HepG2 (cell line): Measurements from ENCODE around the gene MAN2A1. TPM values are rescaled to one million over a fixed set of nuclear protein-coding genes. Genes with fewer than 3 reads are reported as not detected.

ENCODE experiments used
- GLI4 ChIP-seq: sonication (generic); formaldehyde crosslinking; IDR thresholded peaks from 2 replicates; pipeline ENCODE4 v1.5.1; 2020; ENCODE audit warnings: missing genetic modification reagents, mild to moderate bottlenecking, moderate library complexity, borderline replicate concordance
- MLXIP ChIP-seq: sonication (generic); formaldehyde crosslinking; IDR thresholded peaks from 2 replicates; pipeline ENCODE4 v1.9.0; 2021; ENCODE audit warnings: missing genetic modification reagents, borderline replicate concordance
- MTA1 ChIP-seq: sonication (generic); formaldehyde crosslinking; IDR thresholded peaks from 2 replicates; pipeline ENCODE4 v1.4.0; 2020; ENCODE audit warnings: missing genetic modification reagents, mild to moderate bottlenecking, borderline replicate concordance
- MTF2 ChIP-seq: sonication (generic); formaldehyde crosslinking; IDR thresholded peaks from 2 replicates; pipeline ENCODE4 v1.5.0; 2020; ENCODE audit warnings: missing genetic modification reagents, borderline replicate concordance
- MXD3 ChIP-seq: IDR thresholded peaks from 2 replicates; pipeline ENCODE4 v1.6.1; 2016; ENCODE audit warnings: mild to moderate bottlenecking, missing biosample characterization, missing genetic modification reagents
- MXI1 ChIP-seq: IDR thresholded peaks from 3 replicates; pipeline ENCODE4 v1.6.1; 2012; ENCODE audit warnings: low read depth, low read length, inconsistent platforms, borderline replicate concordance
- PPARG ChIP-seq: conservative IDR thresholded peaks from 2 replicates; pipeline ENCODE4 v1.6.1; 2016; ENCODE audit warnings: missing biosample characterization, missing genetic modification reagents
- SATB2 ChIP-seq: sonication (generic); formaldehyde crosslinking; IDR thresholded peaks from 2 replicates; pipeline ENCODE4 v1.5.0; 2020; ENCODE audit warnings: missing genetic modification reagents
- SIN3A ChIP-seq: IDR thresholded peaks from 2 replicates; pipeline ENCODE4 v1.6.1; 2011; ENCODE audit warnings: low read depth, mild to moderate bottlenecking, control low read depth, low read length, borderline replicate concordance
- SMC3 ChIP-seq: IDR thresholded peaks from 2 replicates; pipeline ENCODE4 v1.6.1; 2011; ENCODE audit warnings: low read length, improper control_type of control experiment
- SOX6 ChIP-seq, 2 experiments: fragments of 450-650 bp in 1 of 2; sonication (generic) in 1 of 2; formaldehyde crosslinking in 1 of 2; IDR thresholded peaks; 2 replicates each; pipeline versions ENCODE4 v1.4.0 to v1.6.1; 2017 to 2020; ENCODE audit warnings: antibody characterized with exemption in 1 of 2, mild to moderate bottlenecking in 1 of 2, missing genetic modification reagents in 1 of 2
- SP4 ChIP-seq: sonication (generic); formaldehyde crosslinking; IDR thresholded peaks from 2 replicates; pipeline ENCODE4 v1.8.1; 2023; ENCODE audit warnings: mild to moderate bottlenecking, missing genetic modification reagents
- WIZ ChIP-seq: sonication (generic); formaldehyde crosslinking; IDR thresholded peaks from 2 replicates; pipeline ENCODE4 v1.5.1; 2020; ENCODE audit warnings: mild to moderate bottlenecking, missing genetic modification reagents
- ZNF331 ChIP-seq: sonication (generic); formaldehyde crosslinking; IDR thresholded peaks from 2 replicates; pipeline ENCODE4 v1.4.0; 2020; ENCODE audit warnings: missing genetic modification reagents
- ZNF589 ChIP-seq: sonication (generic); formaldehyde crosslinking; conservative IDR thresholded peaks from 2 replicates; pipeline ENCODE4 v1.8.0; 2022; ENCODE audit warnings: mild to moderate bottlenecking, moderate library complexity, missing genetic modification reagents
- ZNF670 ChIP-seq: sonication (generic); formaldehyde crosslinking; IDR thresholded peaks from 2 replicates; pipeline ENCODE4 v1.8.0; 2022; ENCODE audit warnings: mild to moderate bottlenecking, missing genetic modification reagents, borderline replicate concordance
- ZNF766 ChIP-seq: sonication (generic); formaldehyde crosslinking; IDR thresholded peaks from 2 replicates; pipeline ENCODE4 v1.5.0; 2020; ENCODE audit warnings: missing genetic modification reagents, borderline replicate concordance
- polyA plus RNA-seq, 8 experiments: library from polyadenylated mRNA; depleted of rRNA in 3 of 8; stranded (reverse) in 7 of 8; unstranded in 1 of 8; fragments of >200 nt; fragmentation: Illumina TruSeq in 4 of 8; extraction: Trizol in 4 of 8; gene quantifications; 2 replicates each; pipeline versions ENCODE4 v1.2.1 to v1.2.3, GENCODE V29; 2011 to 2016; ENCODE audit warnings: low read depth in 4 of 8, missing spikeins in 1 of 8, mixed read lengths in 1 of 8; ENCODE audit not compliant: insufficient read depth in 1 of 8
- total RNA-seq, 5 experiments: library from RNA; depleted of rRNA; stranded (reverse); fragments of >200 nt; fragmentation: Illumina TruSeq; extraction: Trizol; gene quantifications; 2 replicates each; pipeline ENCODE4 v1.2.3, GENCODE V29; 2016; ENCODE audit warnings: low read depth in 1 of 5
- TF ChIP-seq, protein P1 (sequence below): sonication (generic); formaldehyde crosslinking; IDR thresholded peaks from 2 replicates; pipeline ENCODE4 v1.4.0; 2020; ENCODE audit warnings: missing genetic modification reagents
- TF ChIP-seq, protein P2 (sequence below): sonication (generic); formaldehyde crosslinking; IDR thresholded peaks from 2 replicates; pipeline ENCODE4 v1.4.0; 2020; ENCODE audit warnings: missing genetic modification reagents, borderline replicate concordance

The MAN2A1 gene
- total and polyA plus RNA-seq, 2 of the 13 experiments (the other 11 are each of a cell fraction or from before 2014, with no cell fraction given) = 56.2 to 80.5 TPM

- TF ChIP-seq MXD3 (CRISPR knock-in tag) (peak; percentile 30), ZNF331 (0 out of 2 replicates have a peak, but pooled peaks have one; percentile 7), MLXIP (no peak), PPARG (CRISPR knock-in tag) (peak; percentile 36; the same call in 1 of the 2 replicates), ZNF766 (CRISPR knock-in tag) (peak; percentile 80), MXI1 (no peak; the same call in 2 of the 3 replicates), MTA1 (CRISPR knock-in tag) (no peak), WIZ (CRISPR knock-in tag) (no peak), SP4 (CRISPR knock-in tag) (peak; percentile 80), ZNF670 (CRISPR knock-in tag) (peak; percentile 80; the same call in 1 of the 2 replicates), MTF2 (no peak), SATB2 (CRISPR knock-in tag) (no peak), GLI4 (no peak), SMC3 (no peak), SIN3A (peak; percentile 83; the same call in 1 of the 2 replicates), ZNF589 (CRISPR knock-in tag) (peak; percentile 26; the same call in 1 of the 2 replicates), SOX6 (IDR thresholded peaks at IDR 0.05) (no peak), SOX6 (CRISPR knock-in tag; IDR thresholded peaks at IDR 0.05) (peak; percentile 42)
- TF ChIP-seq, protein P1, sequence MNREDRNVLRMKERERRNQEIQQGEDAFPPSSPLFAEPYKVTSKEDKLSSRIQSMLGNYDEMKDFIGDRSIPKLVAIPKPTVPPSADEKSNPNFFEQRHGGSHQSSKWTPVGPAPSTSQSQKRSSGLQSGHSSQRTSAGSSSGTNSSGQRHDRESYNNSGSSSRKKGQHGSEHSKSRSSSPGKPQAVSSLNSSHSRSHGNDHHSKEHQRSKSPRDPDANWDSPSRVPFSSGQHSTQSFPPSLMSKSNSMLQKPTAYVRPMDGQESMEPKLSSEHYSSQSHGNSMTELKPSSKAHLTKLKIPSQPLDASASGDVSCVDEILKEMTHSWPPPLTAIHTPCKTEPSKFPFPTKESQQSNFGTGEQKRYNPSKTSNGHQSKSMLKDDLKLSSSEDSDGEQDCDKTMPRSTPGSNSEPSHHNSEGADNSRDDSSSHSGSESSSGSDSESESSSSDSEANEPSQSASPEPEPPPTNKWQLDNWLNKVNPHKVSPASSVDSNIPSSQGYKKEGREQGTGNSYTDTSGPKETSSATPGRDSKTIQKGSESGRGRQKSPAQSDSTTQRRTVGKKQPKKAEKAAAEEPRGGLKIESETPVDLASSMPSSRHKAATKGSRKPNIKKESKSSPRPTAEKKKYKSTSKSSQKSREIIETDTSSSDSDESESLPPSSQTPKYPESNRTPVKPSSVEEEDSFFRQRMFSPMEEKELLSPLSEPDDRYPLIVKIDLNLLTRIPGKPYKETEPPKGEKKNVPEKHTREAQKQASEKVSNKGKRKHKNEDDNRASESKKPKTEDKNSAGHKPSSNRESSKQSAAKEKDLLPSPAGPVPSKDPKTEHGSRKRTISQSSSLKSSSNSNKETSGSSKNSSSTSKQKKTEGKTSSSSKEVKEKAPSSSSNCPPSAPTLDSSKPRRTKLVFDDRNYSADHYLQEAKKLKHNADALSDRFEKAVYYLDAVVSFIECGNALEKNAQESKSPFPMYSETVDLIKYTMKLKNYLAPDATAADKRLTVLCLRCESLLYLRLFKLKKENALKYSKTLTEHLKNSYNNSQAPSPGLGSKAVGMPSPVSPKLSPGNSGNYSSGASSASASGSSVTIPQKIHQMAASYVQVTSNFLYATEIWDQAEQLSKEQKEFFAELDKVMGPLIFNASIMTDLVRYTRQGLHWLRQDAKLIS (CRISPR knock-in tag) = no peak
- TF ChIP-seq, protein P2, sequence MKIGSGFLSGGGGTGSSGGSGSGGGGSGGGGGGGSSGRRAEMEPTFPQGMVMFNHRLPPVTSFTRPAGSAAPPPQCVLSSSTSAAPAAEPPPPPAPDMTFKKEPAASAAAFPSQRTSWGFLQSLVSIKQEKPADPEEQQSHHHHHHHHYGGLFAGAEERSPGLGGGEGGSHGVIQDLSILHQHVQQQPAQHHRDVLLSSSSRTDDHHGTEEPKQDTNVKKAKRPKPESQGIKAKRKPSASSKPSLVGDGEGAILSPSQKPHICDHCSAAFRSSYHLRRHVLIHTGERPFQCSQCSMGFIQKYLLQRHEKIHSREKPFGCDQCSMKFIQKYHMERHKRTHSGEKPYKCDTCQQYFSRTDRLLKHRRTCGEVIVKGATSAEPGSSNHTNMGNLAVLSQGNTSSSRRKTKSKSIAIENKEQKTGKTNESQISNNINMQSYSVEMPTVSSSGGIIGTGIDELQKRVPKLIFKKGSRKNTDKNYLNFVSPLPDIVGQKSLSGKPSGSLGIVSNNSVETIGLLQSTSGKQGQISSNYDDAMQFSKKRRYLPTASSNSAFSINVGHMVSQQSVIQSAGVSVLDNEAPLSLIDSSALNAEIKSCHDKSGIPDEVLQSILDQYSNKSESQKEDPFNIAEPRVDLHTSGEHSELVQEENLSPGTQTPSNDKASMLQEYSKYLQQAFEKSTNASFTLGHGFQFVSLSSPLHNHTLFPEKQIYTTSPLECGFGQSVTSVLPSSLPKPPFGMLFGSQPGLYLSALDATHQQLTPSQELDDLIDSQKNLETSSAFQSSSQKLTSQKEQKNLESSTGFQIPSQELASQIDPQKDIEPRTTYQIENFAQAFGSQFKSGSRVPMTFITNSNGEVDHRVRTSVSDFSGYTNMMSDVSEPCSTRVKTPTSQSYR (CRISPR knock-in tag) = no peak; the same call in 1 of the 2 replicates
These were observed 572 bp upstream of the MAN2A1 start (continued) for GRCh38 chr5:109688970-109689739.
